Measurements from ENCODE around the gene C1QTNF12.

DNA sequence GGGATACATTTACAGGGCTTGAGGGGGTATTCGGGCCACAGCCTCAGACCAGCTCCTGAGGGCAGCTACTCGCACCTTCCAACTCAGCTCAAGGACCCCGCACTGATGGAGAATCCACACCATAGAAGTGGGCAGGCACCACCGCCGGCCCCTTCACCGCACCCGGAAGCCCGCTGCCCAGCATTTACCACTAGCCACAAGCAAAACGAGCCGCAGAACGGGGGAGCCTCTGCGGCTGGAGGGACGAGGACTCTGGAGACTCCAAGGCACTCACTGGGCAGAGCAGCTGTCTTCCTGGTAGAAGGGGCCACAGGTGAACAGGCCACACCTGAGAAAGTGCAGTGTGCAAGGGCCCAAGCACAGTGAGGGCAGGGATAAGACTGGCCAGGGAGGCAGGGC lies 21.8 kb upstream of the C1QTNF12 start:
- TF ChIP-seq YY1 (IDR thresholded peaks at IDR 0.05; ENCODE audit: insufficient read depth, insufficient read length) = no peak
- TF ChIP-seq SUZ12 (IDR thresholded peaks at IDR 0.05; ENCODE audit: extremely low read depth, insufficient read depth, insufficient read length) = no peak
